Heart left ventricle (tissue), 16 donors: ENCODE results near the gene TMEM217. TPM values are rescaled to one million over a fixed set of nuclear protein-coding genes. Genes with fewer than 3 reads are reported as not detected.

Experiments
- ATAC-seq, 4 donors: fragments of 200-7000 bp; cut with Tn5 transposase; one replicate each; pipeline ENCODE4 v1.9.1; 2020 to 2022; ENCODE audit warnings: moderate library complexity in 4 of 4, mild to moderate bottlenecking in 3 of 4, moderate number of reproducible peaks in 1 of 4
- DNase-seq, 5 donors: peaks; one replicate each; pipeline ENCODE4 v3.0.0-alpha.2; 2020
- H3K27ac ChIP-seq, 12 donors: fragments of 200-600 bp; sonication (generic) in 4 of 12; one replicate each; pipeline versions ENCODE4 v1.5.0 to v1.8.0; 2016 to 2022; ENCODE audit warnings: mild to moderate bottlenecking in 2 of 12
- H3K27me3 ChIP-seq, 9 donors: fragments of 200-600 bp; sonication (generic) in 2 of 9; one replicate each; pipeline versions ENCODE4 v1.5.1 to v1.8.0; 2016 to 2022; ENCODE audit warnings: mild to moderate bottlenecking in 3 of 9
- H3K36me3 ChIP-seq, 9 donors: fragments of 200-600 bp; sonication (generic) in 2 of 9; one replicate each; pipeline versions ENCODE4 v1.5.0 to v1.8.0; 2018 to 2022; ENCODE audit warnings: mild to moderate bottlenecking in 2 of 9
- H3K4me1 ChIP-seq, 12 donors: fragments of 200-600 bp; sonication (generic) in 4 of 12; one replicate each; pipeline versions ENCODE4 v1.5.0 to v1.8.0; 2016 to 2022; ENCODE audit warnings: mild to moderate bottlenecking in 3 of 12
- H3K4me3 ChIP-seq, 12 donors: fragments of 200-600 bp; sonication (generic) in 4 of 12; one replicate each; pipeline versions ENCODE4 v1.5.0 to v1.8.0; 2017 to 2022; ENCODE audit warnings: mild to moderate bottlenecking in 9 of 12, moderate library complexity in 4 of 12
- H3K9me3 ChIP-seq, 12 donors: fragments of 200-600 bp; sonication (generic) in 4 of 12; one replicate each; pipeline versions ENCODE4 v1.5.0 to v1.8.0; 2016 to 2022; ENCODE audit warnings: mild to moderate bottlenecking in 1 of 12
- CTCF ChIP-seq, 12 donors: fragments of 200-600 bp; sonication (generic) in 4 of 12; IDR thresholded peaks; one replicate each; pipeline versions ENCODE4 v1.5.0 to v1.8.0; 2018 to 2022; ENCODE audit warnings: antibody characterized with exemption in 12 of 12, mild to moderate bottlenecking in 5 of 12
- POLR2A ChIP-seq, 2 donors: fragments of 450-650 bp; IDR thresholded peaks; one replicate each; pipeline ENCODE4 v1.6.1; 2017; ENCODE audit warnings: antibody characterized with exemption in 2 of 2, mild to moderate bottlenecking in 2 of 2, moderate library complexity in 2 of 2
- WGBS, 4 donors: extraction: QIAGEN DNeasy Blood & Tissue Kit in 2 of 4; methylation state at CpG; one replicate each; pipeline versions ENCODE4 v1.1.5 to v1.1.7; 2013 to 2018; 5-methylcytosine and 5-hydroxymethylcytosine counted together
- intact Hi-C, 10 donors: fragments of 100-400 bp; cut with DNase I; formaldehyde crosslinking; loops; one replicate each; pipeline versions ENCODE4 v1.11.1 to v1.14.2; 2022
- polyA plus RNA-seq, 2 donors: library from polyadenylated mRNA; stranded (reverse); fragments of 200-250 nt; gene quantifications; one replicate each; pipeline ENCODE4 v1.2.3, GENCODE V29; 2013
- total RNA-seq, 9 donors: library from RNA; depleted of rRNA in 2 of 9; stranded (reverse); fragments of >200 nt in 2 of 9; fragmentation: NEBNext Ultra II Directional in 3 of 9; extraction: Animal tissue kit (Norgen Biotek cat#: 25700) in 3 of 9; gene quantifications; one replicate each; pipeline versions ENCODE4 v1.1.0 to v1.2.4, GENCODE V29; 2016 to 2023
- donor health status: ischemic (EF 13 %, LVEDD 7.1; RV severe dilation, severe dysfunction).
- donor health status: healthy with polysubstance abuse.
- donor health status: DM: no; HTN: yes; CAD: no.
- donor health status: DM: no; HTN: no; CAD: no.
- donor health status: ischemic (EF 25% LVEDD 6.9; RV normal size, moderate dysfunction).
- donor health status: ischemic (EF 25% LVEDD 5.7; RV mildly dilated, moderate dysfunction).
- donor health status: healthy.
- donor health status: DM: yes; HTN: yes; CAD: no.
- donor health status: ischemic (EF 35%, LVEDD 5.7; RV mildly dilated, moderate dysfunction).
- donor health status: nonischemic (EF 11% LVEDD 7.7; RV severe dilation, severe dysfunction).
- donor health status: DM: yes; HTN: yes; CAD: no.
- donor health status: PGD.
- donor health status: ischemic (EF 29% LVEDD 5.4; RV normal size, mild dysfunction).
- donor health status: nonischemic (EF 23%, LVEDD 6.1; RV moderate dilation, normal function).

TMEM217 gene
- total and polyA plus RNA-seq, 11 donors: 0.15 to 2.1 (median 0.65) TPM; not detected in 3

GRCh38 chr6:37258405-37259105 is 611 bp upstream of the TMEM217 start:
- TF ChIP-seq CTCF (IDR thresholded peaks at IDR 0.05): no peak
- no peak for TF ChIP-seq POLR2A (IDR thresholded peaks at IDR 0.05)
- Histone ChIP-seq H3K27ac (peak overlapping the region in 11 of 12 donors; percentile 57 to 97 (median 87)), H3K4me3 (peak overlapping the region; percentile 58 to 98 (median 86)), H3K27me3 (no peaks in the 10 kb centered on the region), H3K36me3 (no peaks in the 10 kb centered on the region), H3K9me3 (no peaks in the 10 kb centered on the region), H3K4me1 (peaks cover 0 to 47% (median 20%) of the 10 kb centered on the region in 12 donors)
- no peak for ATAC-seq
- intact Hi-C loops: no loop called here
- no peak for DNase-seq
- WGBS, 4 donors: 18 to 21% (median 19%) methylated on average over 11 of the region's 11 CpGs

- 0 to 1% (median 1%) methylated on average over 9 of the region's 9 CpGs for WGBS, 4 donors
- Histone ChIP-seq H3K4me3 (peak overlapping the region; percentile 58 to 98 (median 86)), H3K27ac (peak overlapping the region in 9 of 12 donors; percentile 79 to 97 (median 88)), H3K4me1 (peaks cover 0 to 42% (median 18%) of the 10 kb centered on the region in 12 donors), H3K27me3 (no peaks in the 10 kb centered on the region), H3K9me3 (no peaks in the 10 kb centered on the region), H3K36me3 (no peaks in the 10 kb centered on the region)
- TF ChIP-seq CTCF (IDR thresholded peaks at IDR 0.05): no peak
- no peak for TF ChIP-seq POLR2A (IDR thresholded peaks at IDR 0.05)
- DNase-seq (no peak), ATAC-seq (no peak)
- intact Hi-C loops: loop anchor here in 1 of 10 donors (1.0 kb wide), 1 partner anchor 17 kb away; no protein-coding TSS in a partner anchor
These were observed 667 bp downstream of the TMEM217 start for GRCh38 chr6:37257320-37257633.

GRCh38 chr6:37256692-37257319 is 1.1 kb downstream of the TMEM217 start:
- intact Hi-C loops: loop anchor here in 1 of 10 donors (1.0 kb wide), 1 partner anchor 17 kb away; no protein-coding TSS in a partner anchor
- 58% methylated on average over 12 of the region's 12 CpGs for WGBS, 4 donors
- ATAC-seq: no peak

More at GRCh38 chr6:37256692-37257319, 1.1 kb downstream of the TMEM217 start:
- Histone ChIP-seq H3K4me3 (peak overlapping the region in 11 of 12 donors; percentile 58 to 98 (median 87)), H3K36me3 (no peaks in the 10 kb centered on the region), H3K4me1 (peaks cover 0 to 41% (median 18%) of the 10 kb centered on the region in 12 donors), H3K27ac (peak overlapping the region in 6 of 12 donors; percentile 79 to 97 (median 88)), H3K9me3 (no peaks in the 10 kb centered on the region), H3K27me3 (no peaks in the 10 kb centered on the region)
- DNase-seq: no peak
- TF ChIP-seq CTCF (IDR thresholded peaks at IDR 0.05) (no peak), POLR2A (IDR thresholded peaks at IDR 0.05) (no peak)
